GM19395 (cell line): ENCODE measurements around the gene CDKN1A.

Source experiments
- ATAC-seq: cut with Tn5 transposase; IDR thresholded peaks from one replicate; pipeline ENCODE4 v1.9.1; 2021; ENCODE audit warnings: mild to moderate bottlenecking, moderate library complexity; ENCODE audit not compliant: unreplicated experiment

Gene CDKN1A

DNA sequence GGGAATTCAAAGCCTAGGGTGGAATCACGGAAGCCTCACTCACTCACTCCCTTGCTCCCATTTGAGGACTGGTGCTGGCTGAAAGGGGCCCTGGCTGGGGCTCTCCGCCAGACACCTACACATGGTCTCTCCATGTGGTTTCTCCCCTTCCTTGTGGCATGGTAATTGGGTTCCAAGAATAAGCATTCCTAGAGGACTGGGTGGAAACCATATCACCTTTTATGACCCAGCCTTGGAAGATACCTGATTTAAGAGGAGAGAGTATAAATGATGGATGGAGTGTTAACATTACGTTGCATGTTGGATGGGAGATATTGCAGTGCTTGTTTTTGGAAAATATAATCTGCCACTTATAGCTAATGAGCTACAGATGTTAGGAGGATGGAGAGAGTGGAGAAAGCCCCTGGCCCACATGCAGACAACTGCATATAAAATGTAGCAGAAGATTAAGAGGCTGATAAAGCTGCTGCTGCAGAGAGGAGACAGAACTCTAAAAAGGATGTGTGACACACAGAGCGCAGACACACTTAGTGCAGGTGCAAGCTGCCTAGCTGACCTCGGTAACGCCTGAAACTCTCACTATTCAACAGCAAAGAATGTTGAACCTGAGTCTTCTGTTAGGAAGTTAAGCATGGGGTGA lies 23.3 kb upstream of the CDKN1A start:
- ATAC-seq, result no peak

- no peak for ATAC-seq
Observed at GRCh38 chr6:36656441-36656840, 22.1 kb upstream of the CDKN1A start.

DNA sequence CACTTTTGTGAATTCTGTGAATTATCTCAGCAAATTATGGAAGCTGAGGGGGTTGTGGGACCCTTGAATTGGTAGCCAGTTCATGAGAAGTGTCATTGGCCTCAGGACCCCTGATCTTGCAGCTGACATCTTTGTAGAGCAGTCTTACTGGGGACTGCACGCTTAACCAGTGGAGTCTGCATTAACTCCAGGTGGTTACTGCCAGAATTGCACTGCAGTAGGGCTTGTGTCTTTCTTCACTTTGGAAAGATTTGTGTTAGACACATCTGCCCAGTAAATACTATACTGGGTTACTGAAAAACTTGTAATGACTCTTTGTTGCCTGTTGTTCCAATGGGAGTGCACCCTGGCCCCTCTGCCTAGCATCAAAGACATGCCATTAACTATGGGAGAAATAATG lies 21.2 kb upstream of the CDKN1A start:
- ATAC-seq, result no peak

DNA sequence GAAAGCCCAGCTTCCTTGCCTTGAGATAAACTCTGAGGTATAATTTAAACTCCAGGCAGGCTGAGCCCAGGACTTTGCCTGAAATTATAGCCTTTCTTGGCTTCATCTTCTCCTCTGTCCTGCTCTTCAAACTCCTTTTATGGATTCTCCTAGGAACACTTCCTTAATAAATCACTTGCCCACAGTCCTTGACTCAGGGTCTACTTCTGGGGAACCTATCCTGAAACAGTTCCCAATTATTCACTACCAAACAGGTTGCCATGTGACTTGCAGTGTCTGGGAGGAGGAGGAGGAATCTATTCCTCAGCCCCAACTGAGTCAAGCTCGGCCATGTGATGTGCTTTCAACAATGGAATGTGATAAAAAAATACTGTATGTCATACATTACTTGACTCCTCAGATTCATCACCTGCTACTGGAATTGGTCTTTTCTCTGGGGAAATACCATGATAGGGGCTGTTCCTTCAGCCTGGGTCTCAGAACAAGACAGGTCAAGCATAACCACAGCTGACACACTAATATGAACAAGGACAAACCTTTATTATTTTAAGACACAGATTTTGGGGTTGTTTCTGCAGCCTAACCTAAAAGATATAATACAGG lies 20.5 kb upstream of the CDKN1A start:
- ATAC-seq, result no peak

DNA sequence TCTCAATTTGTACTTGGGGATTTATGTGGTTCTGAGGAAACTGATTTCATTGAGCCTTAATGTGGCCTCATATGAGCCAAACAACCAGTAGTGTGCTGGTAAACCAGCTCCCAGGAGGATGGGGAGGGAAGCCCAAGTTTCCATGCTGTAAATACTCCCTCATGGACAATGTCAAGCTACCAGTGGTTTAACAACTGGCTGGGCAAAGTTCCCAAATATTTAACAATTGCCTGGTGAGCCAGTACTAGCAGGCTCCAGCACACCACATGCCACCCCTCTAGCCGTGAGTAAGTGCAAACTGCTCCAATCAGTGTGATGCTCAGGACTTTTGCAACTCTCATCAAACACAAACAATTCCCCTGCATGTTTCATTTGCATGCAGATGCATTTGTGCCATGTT lies 19.2 kb upstream of the CDKN1A start:
- no peak for ATAC-seq

- no peak for ATAC-seq
Observed at GRCh38 chr6:36660771-36661471, 17.6 kb upstream of the CDKN1A start.

DNA sequence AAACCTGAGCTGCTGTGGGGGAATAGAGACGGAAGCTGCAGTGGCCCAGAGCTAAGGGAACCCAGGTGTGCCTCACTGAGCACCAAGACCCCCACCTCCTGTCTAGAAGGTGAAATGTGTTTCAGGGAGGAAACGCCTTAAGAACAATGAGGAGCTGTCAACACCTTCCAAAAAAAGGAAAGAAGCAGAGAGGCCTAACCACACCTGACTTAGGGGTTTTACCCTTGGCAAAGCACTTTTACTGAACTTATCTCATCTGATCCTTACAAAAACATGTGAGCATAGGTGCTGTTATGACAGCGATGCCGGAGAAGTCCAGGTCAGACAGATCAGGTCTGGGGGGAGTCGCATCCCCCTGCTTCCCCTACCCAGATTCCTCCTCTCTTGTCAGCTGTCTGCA lies 16.1 kb upstream of the CDKN1A start:
- no peak for ATAC-seq

- ATAC-seq, result no peak
Observed at GRCh38 chr6:36662827-36663256, 15.7 kb upstream of the CDKN1A start.

GRCh38 chr6:36663504-36664446 lies 14.7 kb upstream of the CDKN1A start:
- no peak for ATAC-seq

DNA sequence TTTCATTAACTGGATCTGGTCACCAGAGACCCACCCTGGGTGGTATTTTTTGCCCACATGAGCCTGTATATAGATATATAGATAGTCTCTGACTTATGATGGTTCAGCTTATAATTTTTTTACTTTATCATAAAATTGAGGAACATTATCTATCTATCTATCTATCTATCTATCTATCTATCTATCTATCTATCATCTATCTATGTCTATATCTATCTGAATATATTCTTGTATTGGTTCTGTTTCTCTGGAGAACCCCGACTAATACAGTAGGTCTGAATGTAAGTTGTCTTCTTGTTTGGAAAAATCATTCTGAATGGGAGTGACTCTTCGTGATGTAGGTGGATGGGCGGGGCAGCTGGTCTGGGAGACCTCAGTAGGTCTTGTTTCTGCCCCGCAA lies 13.3 kb upstream of the CDKN1A start:
- no peak for ATAC-seq

DNA sequence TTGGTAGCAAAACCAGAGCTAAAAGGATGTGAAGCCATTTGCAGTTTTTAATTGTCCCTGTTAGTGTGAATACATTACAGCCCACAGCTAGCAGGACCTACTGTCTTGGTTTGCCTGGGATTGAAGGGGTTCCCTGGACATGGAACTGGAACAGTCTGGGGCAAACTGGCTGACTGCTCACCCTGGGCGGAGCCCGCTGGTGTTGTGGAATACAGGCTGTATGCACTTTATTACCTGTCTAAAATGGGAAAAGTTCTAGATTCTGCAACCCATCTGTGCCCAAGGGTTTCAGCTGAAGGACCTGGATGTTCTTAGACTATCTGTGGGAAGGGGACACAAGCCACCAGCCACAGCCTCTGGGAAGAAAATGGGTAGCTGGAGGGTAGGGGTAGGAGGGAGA lies 12.2 kb upstream of the CDKN1A start:
- ATAC-seq, result no peak

DNA sequence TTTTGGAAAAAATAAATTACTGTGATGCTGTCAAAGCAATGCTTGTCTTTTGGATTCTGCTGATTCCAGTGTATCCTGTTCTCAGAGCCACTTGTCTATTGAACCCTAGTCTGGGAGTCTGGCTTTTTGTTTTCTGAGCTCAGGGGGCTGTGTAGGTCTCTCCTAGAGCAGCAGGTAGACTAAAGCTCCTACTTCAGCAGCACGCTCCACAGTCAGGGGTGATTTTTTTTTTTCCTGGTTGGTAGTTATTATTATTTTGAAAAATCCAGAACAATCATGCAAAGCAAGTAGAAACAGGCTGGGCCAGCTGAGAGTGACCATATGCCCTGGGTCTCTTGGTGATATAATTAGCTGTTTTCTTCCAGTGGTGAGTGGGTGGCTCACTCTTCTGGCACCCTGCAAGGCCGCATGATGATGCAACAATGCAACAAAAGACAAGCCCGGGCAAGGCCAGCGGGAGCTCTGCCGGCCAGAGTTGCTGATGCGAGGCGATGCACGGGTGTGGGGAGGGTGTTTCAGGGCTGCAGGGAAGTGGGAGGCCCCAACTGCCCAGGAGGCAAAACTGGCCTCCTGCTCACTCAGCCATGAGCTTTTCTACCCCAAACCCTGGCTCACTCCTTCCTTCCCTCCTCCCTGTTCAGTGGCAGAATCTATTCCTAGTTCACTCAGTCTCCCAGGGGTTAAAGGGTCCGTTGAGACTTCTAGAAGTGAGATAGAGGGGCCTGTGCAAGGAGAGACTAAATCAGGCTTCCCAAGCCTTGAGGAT lies 11.5 kb upstream of the CDKN1A start:
- peak; percentile 67 for ATAC-seq

GRCh38 chr6:36668591-36668990 lies 9.9 kb upstream of the CDKN1A start:
- ATAC-seq, result no peak

GRCh38 chr6:36669002-36669401 lies 9.5 kb upstream of the CDKN1A start:
- no peak for ATAC-seq

DNA sequence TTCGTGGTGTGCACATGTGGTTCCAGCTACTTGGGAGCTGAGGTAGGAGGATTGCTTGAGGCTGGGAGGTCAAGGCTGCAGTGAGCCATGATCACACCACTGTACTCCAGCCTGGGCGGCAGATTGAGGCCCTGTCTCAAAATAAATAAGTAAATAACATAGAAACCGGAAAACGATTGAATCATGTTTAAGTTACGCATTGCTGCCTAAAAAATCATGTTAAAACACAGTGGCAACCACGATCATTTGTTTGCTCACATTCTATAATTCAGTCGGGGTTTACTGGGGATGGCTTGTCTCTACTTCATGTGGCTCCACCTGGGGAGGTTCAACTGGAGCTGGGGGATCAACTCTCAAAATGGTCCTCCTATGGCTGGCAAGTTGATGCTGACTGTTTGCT lies 8.2 kb upstream of the CDKN1A start:
- ATAC-seq, result no peak

DNA sequence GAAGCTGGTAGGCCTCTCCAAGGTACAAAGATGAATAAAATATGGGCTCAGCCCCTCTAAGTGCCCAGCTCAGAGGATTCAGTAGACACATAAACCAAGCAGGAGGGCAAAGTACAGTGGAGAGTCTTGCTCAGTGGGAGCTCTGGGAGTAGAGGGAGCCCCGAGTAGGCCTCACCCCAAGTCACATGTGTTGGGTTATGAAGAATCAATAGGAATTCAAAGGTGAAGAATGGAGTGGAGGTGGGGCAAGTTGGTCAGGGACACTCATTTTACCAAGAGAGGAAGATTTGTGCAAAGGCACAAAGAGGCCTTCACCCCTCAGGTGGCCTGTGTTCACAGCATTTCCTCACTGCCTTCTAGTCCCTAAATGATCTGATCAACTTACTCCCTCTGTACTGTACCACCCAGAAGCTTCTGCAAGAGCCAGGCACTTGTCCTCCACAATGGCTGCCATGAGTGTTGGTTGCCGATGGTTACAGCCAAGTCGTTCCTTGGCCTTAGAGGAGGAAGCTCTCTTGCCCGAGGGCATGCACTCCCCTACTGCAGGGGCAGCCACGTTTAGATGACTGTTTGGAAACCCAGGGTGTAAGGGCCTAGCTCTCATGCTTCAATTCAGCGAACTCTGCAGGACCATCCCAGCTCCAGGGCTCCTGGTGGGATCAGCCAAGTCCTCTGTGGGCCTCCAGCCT lies 6.7 kb upstream of the CDKN1A start:
- ATAC-seq, result no peak

DNA sequence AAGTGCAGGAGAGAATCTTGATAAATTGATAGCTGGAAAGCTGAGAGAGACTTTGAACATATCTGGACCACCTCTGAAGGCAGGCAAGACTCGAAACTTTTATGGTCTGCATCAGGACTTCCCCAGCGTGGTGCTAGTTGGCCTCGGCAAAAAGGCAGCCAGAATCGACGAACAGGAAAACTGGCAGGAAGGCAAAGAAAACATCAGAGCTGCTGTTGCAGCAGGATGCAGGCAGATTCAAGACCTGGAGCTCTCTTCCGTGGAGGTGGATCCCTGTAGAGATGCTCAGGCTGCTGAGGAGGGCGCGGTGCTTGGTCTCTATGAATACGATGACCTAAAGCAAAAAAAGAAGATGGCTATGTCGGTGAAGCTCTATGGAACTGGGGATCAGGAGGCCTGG lies 4.6 kb upstream of the CDKN1A start:
- ATAC-seq, result no peak

- no peak for ATAC-seq
Observed at GRCh38 chr6:36674942-36675341, 3.6 kb upstream of the CDKN1A start.

DNA sequence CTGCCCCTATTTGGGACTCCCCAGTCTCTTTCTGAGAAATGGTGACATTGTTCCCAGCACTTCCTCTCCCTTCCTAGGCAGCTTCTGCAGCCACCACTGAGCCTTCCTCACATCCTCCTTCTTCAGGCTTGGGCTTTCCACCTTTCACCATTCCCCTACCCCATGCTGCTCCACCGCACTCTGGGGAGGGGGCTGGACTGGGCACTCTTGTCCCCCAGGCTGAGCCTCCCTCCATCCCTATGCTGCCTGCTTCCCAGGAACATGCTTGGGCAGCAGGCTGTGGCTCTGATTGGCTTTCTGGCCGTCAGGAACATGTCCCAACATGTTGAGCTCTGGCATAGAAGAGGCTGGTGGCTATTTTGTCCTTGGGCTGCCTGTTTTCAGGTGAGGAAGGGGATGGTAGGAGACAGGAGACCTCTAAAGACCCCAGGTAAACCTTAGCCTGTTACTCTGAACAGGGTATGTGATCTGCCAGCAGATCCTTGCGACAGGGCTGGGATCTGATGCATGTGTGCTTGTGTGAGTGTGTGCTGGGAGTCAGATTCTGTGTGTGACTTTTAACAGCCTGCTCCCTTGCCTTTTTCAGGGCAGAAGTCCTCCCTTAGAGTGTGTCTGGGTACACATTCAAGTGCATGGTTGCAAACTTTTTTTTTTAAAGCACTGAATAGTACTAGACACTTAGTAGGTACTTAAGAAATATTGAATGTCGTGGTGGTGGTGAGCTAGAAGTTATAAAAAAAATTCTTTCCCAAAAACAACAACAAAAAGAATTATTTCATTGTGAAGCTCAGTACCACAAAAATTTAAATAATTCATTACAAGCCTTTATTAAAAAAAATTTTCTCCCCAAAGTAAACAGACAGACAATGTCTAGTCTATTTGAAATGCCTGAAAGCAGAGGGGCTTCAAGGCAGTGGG lies 2.1 kb upstream of the CDKN1A start:
- no peak for ATAC-seq
